K562 (cell line): ENCODE data around the gene PCK2. TPM values are rescaled to one million over a fixed set of nuclear protein-coding genes. Genes with fewer than 3 reads are reported as not detected.

Experiments
- C11orf30 ChIP-seq: fragments of 450-650 bp; IDR thresholded peaks from 2 replicates; pipeline ENCODE4 v1.6.1; 2016; ENCODE audit warnings: low read depth, mild to moderate bottlenecking
- CBX1 ChIP-seq: sonication (generic); IDR thresholded peaks from 2 replicates; pipeline ENCODE4 v1.6.1; 2016; ENCODE audit warnings: antibody characterized with exemption, low read depth, mild to moderate bottlenecking
- CC2D1A ChIP-seq: fragments of 450-650 bp; IDR thresholded peaks from 2 replicates; pipeline ENCODE4 v1.6.1; 2017; ENCODE audit warnings: mild to moderate bottlenecking
- DACH1 ChIP-seq: fragments of 450-650 bp; IDR thresholded peaks from 2 replicates; pipeline ENCODE4 v1.6.1; 2018; ENCODE audit not compliant: partially characterized antibody
- HLTF ChIP-seq: fragments of 450-650 bp; IDR thresholded peaks from 2 replicates; pipeline ENCODE4 v1.6.1; 2016
- KAT7 ChIP-seq: sonication (generic); formaldehyde crosslinking; IDR thresholded peaks from 2 replicates; pipeline ENCODE4 v1.8.0; 2022; ENCODE audit warnings: missing genetic modification reagents, mild to moderate bottlenecking, borderline replicate concordance
- KDM4B ChIP-seq, 2 experiments: fragments of 450-650 bp in 1 of 2; sonication (generic) in 1 of 2; IDR thresholded peaks; 2 replicates each; pipeline ENCODE4 v1.6.1; 2016 to 2017; ENCODE audit warnings: borderline replicate concordance in 2 of 2, antibody characterized with exemption in 1 of 2, low read depth in 1 of 2, mild to moderate bottlenecking in 1 of 2
- OTX1 ChIP-seq: fragments of 450-650 bp; formaldehyde crosslinking; IDR thresholded peaks from 2 replicates; pipeline ENCODE4 v1.4.0; 2022; ENCODE audit warnings: mild to moderate bottlenecking
- POLR2A ChIP-seq: fragments of 450-650 bp; conservative IDR thresholded peaks from 2 replicates; pipeline ENCODE4 v1.6.1; 2016
- RBM15 ChIP-seq: fragments of 200-400 bp; formaldehyde crosslinking; IDR thresholded peaks from 2 replicates; pipeline ENCODE4 v1.6.1; 2018; ENCODE audit warnings: mild to moderate bottlenecking, low read length, moderate library complexity; ENCODE audit not compliant: insufficient read depth
- SAP30 ChIP-seq: fragments of 200-600 bp; sonication (generic); IDR thresholded peaks from 2 replicates; pipeline ENCODE4 v1.6.1; 2012; ENCODE audit warnings: borderline replicate concordance, low read depth, mild to moderate bottlenecking, moderate library complexity, low read length, control low read depth, inconsistent platforms; ENCODE audit not compliant: insufficient read depth, poor library complexity, severe bottlenecking
- SMAD3 ChIP-seq: fragments of 450-650 bp; formaldehyde crosslinking; conservative IDR thresholded peaks from 2 replicates; pipeline ENCODE4 v1.4.0; 2020; ENCODE audit warnings: mild to moderate bottlenecking
- SRSF9 ChIP-seq: fragments of 200-400 bp; formaldehyde crosslinking; IDR thresholded peaks from 2 replicates; pipeline ENCODE4 v1.6.1; 2017; ENCODE audit warnings: low read depth, low read length, borderline replicate concordance
- TRIM28 ChIP-seq: fragments of 450-650 bp; IDR thresholded peaks from 2 replicates; pipeline ENCODE4 v1.6.1; 2017
- U2AF1 ChIP-seq: fragments of 200-400 bp; formaldehyde crosslinking; optimal IDR thresholded peaks from 2 replicates; pipeline ENCODE3; 2017; ENCODE audit warnings: mild to moderate bottlenecking, low read depth, low read length, moderate library complexity
- XRCC3 ChIP-seq: fragments of 450-650 bp; IDR thresholded peaks from 2 replicates; pipeline ENCODE4 v1.6.1; 2017; ENCODE audit warnings: mild to moderate bottlenecking, moderate library complexity
- ZNF184 ChIP-seq: sonication (generic); formaldehyde crosslinking; IDR thresholded peaks from 2 replicates; pipeline ENCODE4 v1.5.0; 2020; ENCODE audit warnings: missing genetic modification reagents
- ZSCAN29 ChIP-seq: fragments of 450-650 bp; IDR thresholded peaks from 2 replicates; pipeline ENCODE4 v1.6.1; 2017
- ZZZ3 ChIP-seq: fragments of 450-650 bp; IDR thresholded peaks from 2 replicates; pipeline ENCODE4 v1.6.1; 2016; ENCODE audit warnings: antibody characterized with exemption, mild to moderate bottlenecking, moderate library complexity
- polyA plus RNA-seq, 8 experiments: library from polyadenylated mRNA; depleted of rRNA in 4 of 8; stranded (reverse) in 5 of 8; unstranded in 3 of 8; fragments of >200 nt; fragmentation: Nextera tagmentation in 2 of 8; fragmentation: Illumina TruSeq in 1 of 8; extraction: Ambion mirVana in 2 of 8; extraction: Trizol in 1 of 8; gene quantifications; 2 replicates each; pipeline versions ENCODE4 v1.2.1 to v1.2.3, GENCODE V29; 2011 to 2014; ENCODE audit warnings: inconsistent platforms in 1 of 8, missing spikeins in 1 of 8
- total RNA-seq, 7 experiments: library from RNA; depleted of rRNA in 6 of 7; stranded (reverse); fragments of >200 nt in 6 of 7; fragmentation: Illumina TruSeq in 2 of 7; extraction: Trizol in 2 of 7; gene quantifications; 2 replicates each; pipeline versions ENCODE4 v1.2.1 to v1.2.3, GENCODE V29; 2011 to 2021; ENCODE audit warnings: low replicate concordance in 1 of 7
- TF ChIP-seq, protein P1 (sequence below): sonication (generic); formaldehyde crosslinking; IDR thresholded peaks from 2 replicates; pipeline ENCODE4 v1.8.1; 2023; ENCODE audit warnings: missing genetic modification reagents, mild to moderate bottlenecking, borderline replicate concordance
- TF ChIP-seq, protein P2 (sequence below): fragments of 250-450 bp; sonication (Bioruptor Pico); IDR thresholded peaks from 2 replicates; pipeline ENCODE4 v1.8.0; 2022; ENCODE audit warnings: moderate library complexity, mild to moderate bottlenecking, inconsistent platforms
- TF ChIP-seq, protein P3 (sequence below): sonication (generic); formaldehyde crosslinking; IDR thresholded peaks from 2 replicates; pipeline ENCODE4 v1.4.0; 2020; ENCODE audit warnings: mild to moderate bottlenecking, missing genetic modification reagents

Gene PCK2
- total and polyA plus RNA-seq, 9 of the 15 experiments (the other 6 are each of a cell fraction or from before 2014, with no cell fraction given), result 3.3 to 60.9 (median 30.4) TPM

DNA sequence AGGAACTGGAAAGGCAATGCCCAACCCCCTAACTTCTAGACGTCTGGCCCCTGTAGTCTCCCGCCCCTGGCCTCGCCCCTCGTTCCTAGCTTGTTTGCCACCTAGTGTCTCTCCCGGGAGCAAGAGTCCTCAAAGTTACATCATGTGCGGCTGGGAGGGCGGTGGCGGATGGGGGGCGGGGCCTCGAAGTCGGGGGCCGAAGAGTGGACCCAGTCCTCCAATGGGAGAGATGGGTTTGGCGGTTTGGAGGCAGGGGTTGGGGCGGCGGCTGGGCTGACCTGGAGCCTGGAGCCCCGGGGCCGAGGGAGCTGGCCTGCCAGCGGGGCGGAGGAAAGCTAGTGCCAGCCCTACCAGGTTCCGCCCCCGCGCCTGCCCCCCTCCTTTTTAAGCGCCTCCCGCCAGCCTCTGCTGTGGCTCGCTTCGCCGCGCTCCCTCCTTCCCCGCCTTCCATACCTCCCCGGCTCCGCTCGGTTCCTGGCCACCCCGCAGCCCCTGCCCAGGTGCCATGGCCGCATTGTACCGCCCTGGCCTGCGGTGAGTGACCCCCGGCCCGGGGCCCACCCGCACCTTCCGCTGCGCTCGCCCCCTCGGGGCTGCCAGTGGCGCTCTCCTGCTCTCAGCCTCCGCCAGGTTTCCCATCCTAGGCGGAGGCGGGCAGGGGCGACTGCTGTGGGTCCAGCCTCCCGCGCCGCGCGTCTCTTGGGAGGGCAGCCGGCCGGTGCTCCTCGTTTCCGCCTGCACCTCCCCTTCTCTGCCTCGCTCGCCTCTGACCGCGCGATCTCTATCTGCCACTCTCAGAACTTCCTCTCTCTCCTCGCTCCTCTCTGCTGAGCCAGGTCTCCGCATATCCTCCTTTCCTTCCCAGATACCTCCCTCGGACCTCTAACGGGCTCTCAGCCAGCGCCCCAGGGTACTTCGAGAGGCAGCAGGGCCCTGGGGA is at the start of gene PCK2 (continued):
- TF ChIP-seq, protein P1, sequence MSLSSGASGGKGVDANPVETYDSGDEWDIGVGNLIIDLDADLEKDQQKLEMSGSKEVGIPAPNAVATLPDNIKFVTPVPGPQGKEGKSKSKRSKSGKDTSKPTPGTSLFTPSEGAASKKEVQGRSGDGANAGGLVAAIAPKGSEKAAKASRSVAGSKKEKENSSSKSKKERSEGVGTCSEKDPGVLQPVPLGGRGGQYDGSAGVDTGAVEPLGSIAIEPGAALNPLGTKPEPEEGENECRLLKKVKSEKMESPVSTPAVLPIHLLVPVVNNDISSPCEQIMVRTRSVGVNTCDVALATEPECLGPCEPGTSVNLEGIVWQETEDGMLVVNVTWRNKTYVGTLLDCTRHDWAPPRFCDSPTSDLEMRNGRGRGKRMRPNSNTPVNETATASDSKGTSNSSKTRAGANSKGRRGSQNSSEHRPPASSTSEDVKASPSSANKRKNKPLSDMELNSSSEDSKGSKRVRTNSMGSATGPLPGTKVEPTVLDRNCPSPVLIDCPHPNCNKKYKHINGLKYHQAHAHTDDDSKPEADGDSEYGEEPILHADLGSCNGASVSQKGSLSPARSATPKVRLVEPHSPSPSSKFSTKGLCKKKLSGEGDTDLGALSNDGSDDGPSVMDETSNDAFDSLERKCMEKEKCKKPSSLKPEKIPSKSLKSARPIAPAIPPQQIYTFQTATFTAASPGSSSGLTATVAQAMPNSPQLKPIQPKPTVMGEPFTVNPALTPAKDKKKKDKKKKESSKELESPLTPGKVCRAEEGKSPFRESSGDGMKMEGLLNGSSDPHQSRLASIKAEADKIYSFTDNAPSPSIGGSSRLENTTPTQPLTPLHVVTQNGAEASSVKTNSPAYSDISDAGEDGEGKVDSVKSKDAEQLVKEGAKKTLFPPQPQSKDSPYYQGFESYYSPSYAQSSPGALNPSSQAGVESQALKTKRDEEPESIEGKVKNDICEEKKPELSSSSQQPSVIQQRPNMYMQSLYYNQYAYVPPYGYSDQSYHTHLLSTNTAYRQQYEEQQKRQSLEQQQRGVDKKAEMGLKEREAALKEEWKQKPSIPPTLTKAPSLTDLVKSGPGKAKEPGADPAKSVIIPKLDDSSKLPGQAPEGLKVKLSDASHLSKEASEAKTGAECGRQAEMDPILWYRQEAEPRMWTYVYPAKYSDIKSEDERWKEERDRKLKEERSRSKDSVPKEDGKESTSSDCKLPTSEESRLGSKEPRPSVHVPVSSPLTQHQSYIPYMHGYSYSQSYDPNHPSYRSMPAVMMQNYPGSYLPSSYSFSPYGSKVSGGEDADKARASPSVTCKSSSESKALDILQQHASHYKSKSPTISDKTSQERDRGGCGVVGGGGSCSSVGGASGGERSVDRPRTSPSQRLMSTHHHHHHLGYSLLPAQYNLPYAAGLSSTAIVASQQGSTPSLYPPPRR (CRISPR knock-in tag), result no peak
- no peak for TF ChIP-seq XRCC3
- TF ChIP-seq, protein P2, sequence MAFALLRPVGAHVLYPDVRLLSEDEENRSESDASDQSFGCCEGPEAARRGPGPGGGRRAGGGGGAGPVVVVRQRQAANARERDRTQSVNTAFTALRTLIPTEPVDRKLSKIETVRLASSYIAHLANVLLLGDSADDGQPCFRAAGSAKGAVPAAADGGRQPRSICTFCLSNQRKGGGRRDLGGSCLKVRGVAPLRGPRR, result no peak
- no peak for TF ChIP-seq C11orf30
- no peak for TF ChIP-seq TRIM28
- no peak for TF ChIP-seq ZZZ3
- no peak for TF ChIP-seq OTX1
- TF ChIP-seq HLTF, result peak; percentile 53; the same call in 1 of the 2 replicates
- TF ChIP-seq SRSF9, result no peak
- TF ChIP-seq, protein P3, sequence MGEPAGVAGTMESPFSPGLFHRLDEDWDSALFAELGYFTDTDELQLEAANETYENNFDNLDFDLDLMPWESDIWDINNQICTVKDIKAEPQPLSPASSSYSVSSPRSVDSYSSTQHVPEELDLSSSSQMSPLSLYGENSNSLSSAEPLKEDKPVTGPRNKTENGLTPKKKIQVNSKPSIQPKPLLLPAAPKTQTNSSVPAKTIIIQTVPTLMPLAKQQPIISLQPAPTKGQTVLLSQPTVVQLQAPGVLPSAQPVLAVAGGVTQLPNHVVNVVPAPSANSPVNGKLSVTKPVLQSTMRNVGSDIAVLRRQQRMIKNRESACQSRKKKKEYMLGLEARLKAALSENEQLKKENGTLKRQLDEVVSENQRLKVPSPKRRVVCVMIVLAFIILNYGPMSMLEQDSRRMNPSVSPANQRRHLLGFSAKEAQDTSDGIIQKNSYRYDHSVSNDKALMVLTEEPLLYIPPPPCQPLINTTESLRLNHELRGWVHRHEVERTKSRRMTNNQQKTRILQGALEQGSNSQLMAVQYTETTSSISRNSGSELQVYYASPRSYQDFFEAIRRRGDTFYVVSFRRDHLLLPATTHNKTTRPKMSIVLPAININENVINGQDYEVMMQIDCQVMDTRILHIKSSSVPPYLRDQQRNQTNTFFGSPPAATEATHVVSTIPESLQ (CRISPR knock-in tag), result peak; percentile 53; the same call in 1 of the 2 replicates
- TF ChIP-seq SAP30, result peak; percentile 43
- no peak for TF ChIP-seq SMAD3 (CRISPR knock-in tag)
- TF ChIP-seq ZNF184 (CRISPR knock-in tag), result no peak
- no peak; a peak in 1 of 4 replicates for TF ChIP-seq KDM4B (IDR thresholded peaks at IDR 0.05; ENCODE audit: borderline replicate concordance in 2 of 2, low read depth in 1 of 2)
- TF ChIP-seq ZSCAN29, result no peak
- TF ChIP-seq CBX1, result peak; percentile 84
- peak; percentile 90 for TF ChIP-seq U2AF1
- TF ChIP-seq POLR2A, result peak; percentile 93
- TF ChIP-seq CC2D1A, result no peak
- no peak for TF ChIP-seq RBM15
- peak; percentile 65; the same call in 1 of the 2 replicates for TF ChIP-seq KAT7 (CRISPR knock-in tag)
- no peak for TF ChIP-seq DACH1
